Measurements from ENCODE around the gene TMEM190. TPM values are rescaled to one million over a fixed set of nuclear protein-coding genes. Genes with fewer than 3 reads are reported as not detected.

The TMEM190 gene
- total RNA-seq, 1 donor from 2014 or later, result not detected

DNA sequence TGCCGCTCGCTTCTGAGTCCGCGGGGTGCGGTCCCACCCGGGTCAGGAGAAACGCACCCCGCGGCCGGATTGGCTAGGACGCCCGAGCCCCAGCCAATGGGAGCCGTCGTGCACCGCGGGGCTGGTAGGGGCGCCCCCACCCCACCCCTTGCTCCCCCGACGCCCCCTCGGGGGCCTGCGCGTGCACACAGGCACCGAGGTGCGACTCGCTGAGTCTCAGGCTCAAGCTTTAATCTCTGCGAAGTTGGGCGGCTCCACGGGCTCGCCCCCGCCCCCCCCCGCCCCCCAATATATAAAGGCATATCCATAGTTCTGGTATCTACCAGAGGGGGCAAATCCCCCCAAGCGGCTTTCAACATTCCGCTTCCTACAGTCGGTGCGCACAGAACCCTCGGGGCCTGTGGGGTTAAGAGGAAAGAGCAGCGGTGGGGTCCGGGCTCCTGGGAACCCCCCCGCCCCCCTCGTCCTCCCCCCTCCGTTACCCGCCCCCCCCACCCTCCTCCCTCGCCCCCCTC, 21.9 kb upstream of the TMEM190 start, which contains the start of gene COX6B2:
TSS of gene COX6B2 (minus strand) at position 22 of the 515 bp plus-strand sequence. CDS start 198 bp downstream, outside the sequence.
- DNase-seq (ENCODE audit: low spot score), result no peak
- Mint-ChIP-seq H3K4me3 (ENCODE audit: low read depth) (peak within 1 kb of the TSS; percentile 64), H3K36me3 (ENCODE audit: low read depth) (no peaks in the 10 kb centered on the region), H3K27me3 (ENCODE audit: low read depth) (peaks cover 46% of the 10 kb centered on the region), H3K9me3 (no peaks in the 10 kb centered on the region), H3K27ac (no peak within 1 kb of the TSS), H3K4me1 (ENCODE audit: low read depth) (no peaks in the 10 kb centered on the region)
- intact Hi-C loops (cut with micrococcal nuclease), result no loop called here

GRCh38 chr19:55355213-55355821, 21.3 kb upstream of the TMEM190 start:
- intact Hi-C loops (cut with micrococcal nuclease), result no loop called here
- Mint-ChIP-seq H3K4me1 (ENCODE audit: low read depth) (no peaks in the 10 kb centered on the region), H3K9me3 (no peaks in the 10 kb centered on the region), H3K36me3 (ENCODE audit: low read depth) (no peaks in the 10 kb centered on the region), H3K4me3 (ENCODE audit: low read depth) (no peak overlapping the region), H3K27me3 (ENCODE audit: low read depth) (peaks cover 46% of the 10 kb centered on the region), H3K27ac (no peak overlapping the region)
- no peak for DNase-seq (ENCODE audit: low spot score)

GRCh38 chr19:55358493-55358892, 18.1 kb upstream of the TMEM190 start:
- Mint-ChIP-seq H3K27me3 (ENCODE audit: low read depth) (peaks cover 22% of the 10 kb centered on the region), H3K9me3 (no peaks in the 10 kb centered on the region), H3K4me3 (ENCODE audit: low read depth) (no peak overlapping the region), H3K4me1 (ENCODE audit: low read depth) (no peaks in the 10 kb centered on the region), H3K27ac (no peak overlapping the region), H3K36me3 (ENCODE audit: low read depth) (no peaks in the 10 kb centered on the region)
- no peak for DNase-seq (ENCODE audit: low spot score)
- intact Hi-C loops (cut with micrococcal nuclease), result no loop called here

DNA sequence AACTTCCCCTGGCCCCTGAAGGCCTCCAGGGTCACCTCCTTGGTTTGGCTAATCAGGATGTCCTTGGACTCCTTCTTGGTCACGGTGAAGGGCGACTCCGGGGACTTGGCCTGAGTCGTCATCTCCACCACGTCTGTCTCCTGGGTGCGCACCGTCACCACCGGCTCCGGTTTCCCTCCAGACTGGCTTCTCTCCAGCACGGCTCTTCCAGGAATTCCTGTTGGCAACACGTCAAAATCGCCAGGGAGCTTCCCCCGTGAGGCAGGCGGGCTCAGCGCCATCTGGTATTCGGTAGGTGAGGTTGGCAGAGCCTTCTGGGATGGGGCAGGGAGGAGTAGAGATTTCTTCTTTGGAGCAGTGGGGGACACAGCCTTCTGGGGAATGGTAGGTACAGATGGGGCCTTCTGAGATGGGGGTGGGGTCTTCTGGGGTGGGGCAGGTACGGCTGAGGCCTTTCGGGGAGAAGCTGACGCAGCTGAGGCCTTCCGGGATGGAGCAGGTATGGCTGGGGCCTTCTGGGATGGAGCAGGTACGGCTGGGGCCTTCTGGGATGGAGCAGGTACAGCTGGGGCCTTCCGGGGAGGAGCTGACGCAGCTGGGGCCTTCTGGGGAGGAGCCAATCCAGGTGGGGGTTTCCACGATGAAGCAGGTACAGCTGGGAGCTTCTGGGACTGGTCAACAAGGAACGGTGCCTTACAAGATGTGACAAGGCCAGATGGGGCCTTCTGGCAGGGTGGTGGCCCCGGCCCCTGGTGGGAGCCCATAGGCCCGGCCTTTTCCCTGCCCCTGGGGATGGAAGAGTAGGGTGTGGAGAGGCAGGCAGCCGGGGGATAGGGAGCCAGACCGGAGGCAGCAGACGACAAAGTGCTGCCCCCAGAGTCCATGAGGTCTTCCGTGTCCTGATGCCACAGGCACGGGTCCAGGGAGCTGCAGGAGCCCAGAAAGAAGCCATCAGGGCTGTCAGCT, 17.4 kb upstream of the TMEM190 start:
- H3K27me3 Mint-ChIP-seq (ENCODE audit: low read depth), result peaks cover 18% of the 10 kb centered on the region
- intact Hi-C loops (cut with micrococcal nuclease), result no loop called here
- H3K9me3 Mint-ChIP-seq, result no peaks in the 10 kb centered on the region
- H3K4me1 Mint-ChIP-seq (ENCODE audit: low read depth), result no peaks in the 10 kb centered on the region
- H3K4me3 Mint-ChIP-seq (ENCODE audit: low read depth), result no peak overlapping the region
- no peaks in the 10 kb centered on the region for H3K36me3 Mint-ChIP-seq (ENCODE audit: low read depth)
- no peak for DNase-seq (ENCODE audit: low spot score)
- H3K27ac Mint-ChIP-seq, result no peak overlapping the region

DNA sequence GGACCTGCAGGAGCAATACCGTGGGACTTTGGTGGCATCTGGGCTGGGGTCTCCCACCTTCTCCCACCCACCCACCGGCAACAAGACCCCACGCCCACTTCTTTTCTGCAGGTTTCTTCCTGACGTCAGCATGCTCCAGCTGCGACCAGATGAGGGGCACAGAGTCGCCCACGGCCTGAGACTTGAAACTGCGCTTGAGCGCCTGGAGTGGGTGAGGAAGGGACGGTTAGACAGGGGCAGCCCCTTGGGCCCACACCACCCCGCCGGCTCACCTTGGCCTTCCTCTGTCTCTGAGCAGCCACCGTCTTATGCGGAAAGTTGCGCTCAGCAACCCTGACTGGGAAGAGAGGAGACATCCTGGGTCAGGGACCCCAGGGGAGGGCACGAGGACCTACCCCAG, 15.7 kb upstream of the TMEM190 start:
- intact Hi-C loops (cut with micrococcal nuclease), result no loop called here
- H3K27me3 Mint-ChIP-seq (ENCODE audit: low read depth), result peaks cover 10% of the 10 kb centered on the region

DNA sequence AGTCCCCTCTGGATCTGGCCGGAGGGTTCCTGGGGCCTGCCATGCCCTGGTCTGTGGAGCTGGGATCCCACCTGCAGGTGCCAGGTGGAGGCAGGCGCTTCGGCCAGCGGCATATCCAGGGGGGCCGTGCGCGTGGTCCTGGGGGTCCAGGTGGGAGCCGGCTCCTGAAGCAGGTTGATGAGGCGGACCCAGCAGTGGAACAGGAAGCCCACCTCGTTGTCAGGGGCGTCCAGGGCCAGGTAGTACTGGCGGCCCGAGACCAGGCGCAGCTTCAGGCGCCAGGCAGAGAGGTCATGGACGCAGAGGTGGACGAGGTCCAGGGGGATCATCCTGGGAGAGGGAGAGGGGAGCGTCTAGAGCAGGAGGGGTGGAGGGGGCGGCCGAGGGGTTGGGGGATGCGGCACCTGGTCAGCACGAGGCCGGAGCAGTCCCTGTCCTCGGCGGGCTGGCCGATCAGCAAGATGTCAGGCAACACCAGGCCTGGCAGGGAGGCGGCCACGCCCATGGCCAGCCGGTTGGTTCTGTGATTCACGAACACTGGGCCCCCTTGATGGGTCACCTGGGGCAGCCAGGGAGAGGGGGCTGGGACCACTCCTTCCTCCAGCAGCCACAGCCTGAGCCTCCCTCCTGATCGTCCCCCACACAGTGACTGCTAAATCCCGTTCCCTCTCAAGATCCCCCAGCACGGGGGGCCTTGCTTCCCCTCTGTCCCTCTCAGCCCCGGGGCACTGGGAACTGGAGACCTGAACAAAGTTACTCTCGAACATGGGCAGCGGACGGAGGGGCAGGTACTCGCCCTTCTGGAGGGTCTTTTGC, 14.2 kb upstream of the TMEM190 start:
- H3K36me3 Mint-ChIP-seq (ENCODE audit: low read depth), result no peaks in the 10 kb centered on the region
- intact Hi-C loops (cut with micrococcal nuclease), result no loop called here
- peaks cover 5% of the 10 kb centered on the region for H3K27me3 Mint-ChIP-seq (ENCODE audit: low read depth)
- H3K4me3 Mint-ChIP-seq (ENCODE audit: low read depth), result no peak overlapping the region
- no peaks in the 10 kb centered on the region for H3K9me3 Mint-ChIP-seq
- DNase-seq (ENCODE audit: low spot score), result no peak
- H3K27ac Mint-ChIP-seq, result no peak overlapping the region
- H3K4me1 Mint-ChIP-seq (ENCODE audit: low read depth), result no peaks in the 10 kb centered on the region

More for the DNA sequence above, 15.7 kb upstream of the TMEM190 start:
- H3K9me3 Mint-ChIP-seq, result no peaks in the 10 kb centered on the region
- no peaks in the 10 kb centered on the region for H3K36me3 Mint-ChIP-seq (ENCODE audit: low read depth)
- DNase-seq (ENCODE audit: low spot score), result no peak
- H3K27ac Mint-ChIP-seq, result no peak overlapping the region
- H3K4me1 Mint-ChIP-seq (ENCODE audit: low read depth), result no peaks in the 10 kb centered on the region
- no peak overlapping the region for H3K4me3 Mint-ChIP-seq (ENCODE audit: low read depth)

- no peaks in the 10 kb centered on the region for H3K9me3 Mint-ChIP-seq
- H3K27me3 Mint-ChIP-seq (ENCODE audit: low read depth), result peaks cover 7% of the 10 kb centered on the region
- no peak within 1 kb of the TSS for H3K27ac Mint-ChIP-seq
- H3K4me3 Mint-ChIP-seq (ENCODE audit: low read depth), result no peak within 1 kb of the TSS
- no peak for DNase-seq (ENCODE audit: low spot score)
- H3K36me3 Mint-ChIP-seq (ENCODE audit: low read depth), result no peaks in the 10 kb centered on the region
- H3K4me1 Mint-ChIP-seq (ENCODE audit: low read depth), result no peaks in the 10 kb centered on the region
- intact Hi-C loops (cut with micrococcal nuclease), result no loop called here
These were observed 13.5 kb upstream of the TMEM190 start, which contains the start of gene GARIN5B for GRCh38 chr19:55362990-55363716. GARIN5B (minus strand) TSS chr19:55363260; CDS start chr19:55363066, 194 bp downstream.

GRCh38 chr19:55365245-55365644, 11.4 kb upstream of the TMEM190 start:
- Mint-ChIP-seq H3K4me1 (ENCODE audit: low read depth) (no peaks in the 10 kb centered on the region), H3K9me3 (no peaks in the 10 kb centered on the region)
- intact Hi-C loops (cut with micrococcal nuclease), result no loop called here

GRCh38 chr19:55365964-55366363, 10.7 kb upstream of the TMEM190 start:
- Mint-ChIP-seq H3K36me3 (ENCODE audit: low read depth) (no peaks in the 10 kb centered on the region), H3K27ac (no peak overlapping the region), H3K27me3 (ENCODE audit: low read depth) (peaks cover 21% of the 10 kb centered on the region), H3K4me1 (ENCODE audit: low read depth) (no peaks in the 10 kb centered on the region), H3K9me3 (no peaks in the 10 kb centered on the region), H3K4me3 (ENCODE audit: low read depth) (no peak overlapping the region)
- no peak for DNase-seq (ENCODE audit: low spot score)
- intact Hi-C loops (cut with micrococcal nuclease), result no loop called here

More at GRCh38 chr19:55365245-55365644, 11.4 kb upstream of the TMEM190 start:
- no peak overlapping the region for H3K27ac Mint-ChIP-seq
- H3K4me3 Mint-ChIP-seq (ENCODE audit: low read depth), result no peak overlapping the region
- no peaks in the 10 kb centered on the region for H3K36me3 Mint-ChIP-seq (ENCODE audit: low read depth)
- H3K27me3 Mint-ChIP-seq (ENCODE audit: low read depth), result peaks cover 15% of the 10 kb centered on the region
- no peak for DNase-seq (ENCODE audit: low spot score)

- DNase-seq (ENCODE audit: low spot score), result no peak
- H3K4me1 Mint-ChIP-seq (ENCODE audit: low read depth), result no peaks in the 10 kb centered on the region
- no peak overlapping the region for H3K27ac Mint-ChIP-seq
- peaks cover 29% of the 10 kb centered on the region for H3K27me3 Mint-ChIP-seq (ENCODE audit: low read depth)
- H3K9me3 Mint-ChIP-seq, result no peaks in the 10 kb centered on the region
- no peak overlapping the region for H3K4me3 Mint-ChIP-seq (ENCODE audit: low read depth)
- no peaks in the 10 kb centered on the region for H3K36me3 Mint-ChIP-seq (ENCODE audit: low read depth)
- intact Hi-C loops (cut with micrococcal nuclease), result no loop called here
These were observed 9.8 kb upstream of the TMEM190 start for GRCh38 chr19:55366790-55367189.

- intact Hi-C loops (cut with micrococcal nuclease), result no loop called here
- H3K27me3 Mint-ChIP-seq (ENCODE audit: low read depth), result peaks cover 34% of the 10 kb centered on the region
- no peaks in the 10 kb centered on the region for H3K36me3 Mint-ChIP-seq (ENCODE audit: low read depth)
- no peak overlapping the region for H3K27ac Mint-ChIP-seq
- no peak overlapping the region for H3K4me3 Mint-ChIP-seq (ENCODE audit: low read depth)
- H3K9me3 Mint-ChIP-seq, result no peaks in the 10 kb centered on the region
- no peak for DNase-seq (ENCODE audit: low spot score)
- H3K4me1 Mint-ChIP-seq (ENCODE audit: low read depth), result no peaks in the 10 kb centered on the region
These were observed 8.5 kb upstream of the TMEM190 start for GRCh38 chr19:55368106-55368505.

Data from activated T-helper 2 cell treated with anti-CD3 and anti-CD28 coated beads, Interferon-gamma antibody, Interleukin-2, Interleukin-4, amounts not matched to agents 10 μg/mL and 5 μg/mL and 100 μg/mL, durations not matched to agents 14 hours and 24 hours and 36 hours (primary cell).